DOHH2 (cell line): ENCODE measurements around the gene MAPK13.

Experiments used
- EZH2phosphoT487 ChIP-seq: fragments of 200-600 bp; sonication (generic); IDR thresholded peaks from 2 replicates; pipeline ENCODE4 v1.6.1; 2017; ENCODE audit warnings: borderline replicate concordance, mild to moderate bottlenecking, antibody characterized with exemption, low read length, moderate library complexity, mixed read lengths
- TF ChIP-seq, protein P1 (sequence below): fragments of 200-600 bp; sonication (generic); IDR thresholded peaks from one replicate; pipeline ENCODE4 v1.5.1; 2014; ENCODE audit warnings: antibody characterized with exemption, mild to moderate bottlenecking, low read depth, low read length; ENCODE audit not compliant: poor library complexity, severe bottlenecking

DNA sequence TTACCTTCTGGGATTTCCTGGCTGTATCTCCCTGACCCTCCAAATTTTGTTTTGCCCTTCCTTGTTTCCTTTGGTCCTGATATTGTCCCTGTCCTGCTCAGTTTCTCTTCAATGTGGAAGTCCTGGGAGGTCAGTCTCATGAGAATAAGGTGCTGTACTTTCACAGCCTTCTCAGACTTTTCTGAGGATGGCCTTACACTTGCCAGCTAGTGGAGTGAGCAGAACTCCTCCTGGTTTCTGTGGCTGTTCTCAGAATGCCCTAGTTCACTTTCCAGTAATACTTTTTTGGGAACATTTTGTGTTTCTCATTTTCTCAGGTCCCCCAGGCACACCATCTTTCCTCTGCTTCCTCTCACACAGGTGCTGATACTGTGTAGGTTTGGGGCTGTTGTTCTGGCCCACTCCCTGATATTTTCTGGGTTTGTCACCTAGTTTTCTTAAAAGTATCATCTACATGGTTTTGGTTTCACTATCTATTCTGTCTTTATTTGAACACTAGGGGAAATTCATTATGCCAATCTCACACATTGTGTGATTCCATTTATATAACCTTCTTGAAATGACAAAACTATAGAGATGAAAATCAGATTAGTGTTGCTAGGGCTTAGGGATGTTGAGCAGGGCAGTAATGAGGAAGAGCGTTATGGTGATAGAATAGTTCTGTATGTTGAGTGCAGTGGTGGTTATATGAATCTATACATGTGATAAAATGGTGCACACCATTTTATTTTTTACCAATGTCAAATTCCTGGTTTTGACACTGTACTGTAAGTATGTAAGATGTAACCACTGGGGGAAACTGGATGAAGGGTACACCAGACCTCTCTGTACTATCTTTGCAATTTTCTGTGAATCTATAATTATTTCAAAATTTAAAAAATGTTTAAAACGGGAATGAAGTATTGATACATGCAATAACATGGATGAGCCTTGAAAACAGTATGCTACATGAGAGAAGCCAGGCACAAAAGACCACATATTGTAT is 39.0 kb downstream of the MAPK13 start:
- TF ChIP-seq, protein P1, sequence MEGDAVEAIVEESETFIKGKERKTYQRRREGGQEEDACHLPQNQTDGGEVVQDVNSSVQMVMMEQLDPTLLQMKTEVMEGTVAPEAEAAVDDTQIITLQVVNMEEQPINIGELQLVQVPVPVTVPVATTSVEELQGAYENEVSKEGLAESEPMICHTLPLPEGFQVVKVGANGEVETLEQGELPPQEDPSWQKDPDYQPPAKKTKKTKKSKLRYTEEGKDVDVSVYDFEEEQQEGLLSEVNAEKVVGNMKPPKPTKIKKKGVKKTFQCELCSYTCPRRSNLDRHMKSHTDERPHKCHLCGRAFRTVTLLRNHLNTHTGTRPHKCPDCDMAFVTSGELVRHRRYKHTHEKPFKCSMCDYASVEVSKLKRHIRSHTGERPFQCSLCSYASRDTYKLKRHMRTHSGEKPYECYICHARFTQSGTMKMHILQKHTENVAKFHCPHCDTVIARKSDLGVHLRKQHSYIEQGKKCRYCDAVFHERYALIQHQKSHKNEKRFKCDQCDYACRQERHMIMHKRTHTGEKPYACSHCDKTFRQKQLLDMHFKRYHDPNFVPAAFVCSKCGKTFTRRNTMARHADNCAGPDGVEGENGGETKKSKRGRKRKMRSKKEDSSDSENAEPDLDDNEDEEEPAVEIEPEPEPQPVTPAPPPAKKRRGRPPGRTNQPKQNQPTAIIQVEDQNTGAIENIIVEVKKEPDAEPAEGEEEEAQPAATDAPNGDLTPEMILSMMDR = no peak
- no peak for TF ChIP-seq EZH2phosphoT487
